Ovary (tissue), 9 donors: ENCODE results near the gene CACNA1C. TPM values are rescaled to one million over a fixed set of nuclear protein-coding genes. Genes with fewer than 3 reads are reported as not detected.

Experiments used
- DNase-seq, 5 donors: peaks; one replicate each; pipeline ENCODE4 v3.0.0-alpha.2; 2019 to 2020
- H3K27ac ChIP-seq, 2 donors: fragments of 200-600 bp; one replicate each; pipeline versions ENCODE4 v1.5.1 to v1.8.0; 2019 to 2022
- H3K27me3 ChIP-seq: fragments of 200-600 bp; one replicate; pipeline ENCODE4 v1.8.0; 2022
- H3K36me3 ChIP-seq: fragments of 200-600 bp; sonication (generic); one replicate; pipeline ENCODE4 v1.5.1; 2019
- H3K4me1 ChIP-seq: one replicate; pipeline ENCODE4 v1.8.1; 2013; ENCODE audit warnings: mild to moderate bottlenecking, moderate library complexity; ENCODE audit not compliant: insufficient read depth
- H3K4me3 ChIP-seq: fragments of 200-600 bp; sonication (generic); one replicate; pipeline ENCODE4 v1.5.1; 2017
- H3K9me3 ChIP-seq, 2 donors: fragments of 200-600 bp in 1 of 2; sonication (generic) in 1 of 2; one replicate each; pipeline versions ENCODE4 v1.5.1 to v1.8.1; 2013 to 2019; ENCODE audit warnings: mild to moderate bottlenecking in 1 of 2, moderate library complexity in 1 of 2
- EP300 ChIP-seq: sonication (generic); formaldehyde crosslinking; IDR thresholded peaks from one replicate; pipeline ENCODE4 v1.6.1; 2017; ENCODE audit warnings: antibody characterized with exemption
- POLR2A ChIP-seq: fragments of 450-650 bp; IDR thresholded peaks from one replicate; pipeline ENCODE4 v1.6.1; 2017; ENCODE audit warnings: antibody characterized with exemption, mild to moderate bottlenecking, moderate library complexity
- WGBS, 3 donors: extraction: QIAGEN DNeasy Blood & Tissue Kit in 1 of 3; methylation state at CpG; one replicate each; pipeline versions ENCODE4 v1.1.5 to v1.1.7; 2013 to 2017; 5-methylcytosine and 5-hydroxymethylcytosine counted together
- intact Hi-C, 4 donors: fragments of 100-400 bp; cut with DNase I; formaldehyde crosslinking; loops; one replicate each; pipeline versions ENCODE4 v1.11.0 to v1.15.1; 2022 to 2023
- polyA plus RNA-seq, 2 donors: library from polyadenylated mRNA; stranded (reverse); fragments of 200-250 nt in 1 of 2; fragments of 350-450 nt in 1 of 2; fragmentation: Illumina TruSeq in 1 of 2; extraction: RNeasy Lipid Tissue Mini Kit (QIAGEN cat#74804) in 1 of 2; gene quantifications; one replicate each; pipeline ENCODE4 v1.2.3, GENCODE V29; 2013 to 2014
- total RNA-seq, 7 donors: library from RNA; depleted of rRNA in 2 of 7; stranded (reverse); fragments of >200 nt in 2 of 7; fragmentation: NEBNext Ultra II Directional in 3 of 7; extraction: Animal tissue kit (Norgen Biotek cat#: 25700) in 3 of 7; gene quantifications; one replicate each; pipeline versions ENCODE4 v1.1.0 to v1.2.4, GENCODE V29; 2016 to 2023
- TF ChIP-seq, protein P1 (sequence below), 3 donors: fragments of 450-650 bp in 2 of 3; fragments of 200-600 bp in 1 of 3; IDR thresholded peaks; one replicate each; pipeline versions ENCODE4 v1.5.1 to v1.8.0; 2016 to 2022; ENCODE audit warnings: antibody characterized with exemption in 3 of 3, mild to moderate bottlenecking in 1 of 3
- donor health status: DM: no; HTN: no; CAD: no; lungs with moderate emphysema.
- donor health status: DM: no; HTN: no; CAD: no.
- donor health status: Bipolar disorder and iron deficiency.
- donor health status: DM: yes; HTN: yes; CAD: no.
- donor health status: DM: no; HTN: no; CAD: no.
- donor health status: DM: yes; HTN: yes; CAD: no.

Gene CACNA1C
- total and polyA plus RNA-seq, 9 donors: 2.2 to 8.3 (median 3.7) TPM

DNA sequence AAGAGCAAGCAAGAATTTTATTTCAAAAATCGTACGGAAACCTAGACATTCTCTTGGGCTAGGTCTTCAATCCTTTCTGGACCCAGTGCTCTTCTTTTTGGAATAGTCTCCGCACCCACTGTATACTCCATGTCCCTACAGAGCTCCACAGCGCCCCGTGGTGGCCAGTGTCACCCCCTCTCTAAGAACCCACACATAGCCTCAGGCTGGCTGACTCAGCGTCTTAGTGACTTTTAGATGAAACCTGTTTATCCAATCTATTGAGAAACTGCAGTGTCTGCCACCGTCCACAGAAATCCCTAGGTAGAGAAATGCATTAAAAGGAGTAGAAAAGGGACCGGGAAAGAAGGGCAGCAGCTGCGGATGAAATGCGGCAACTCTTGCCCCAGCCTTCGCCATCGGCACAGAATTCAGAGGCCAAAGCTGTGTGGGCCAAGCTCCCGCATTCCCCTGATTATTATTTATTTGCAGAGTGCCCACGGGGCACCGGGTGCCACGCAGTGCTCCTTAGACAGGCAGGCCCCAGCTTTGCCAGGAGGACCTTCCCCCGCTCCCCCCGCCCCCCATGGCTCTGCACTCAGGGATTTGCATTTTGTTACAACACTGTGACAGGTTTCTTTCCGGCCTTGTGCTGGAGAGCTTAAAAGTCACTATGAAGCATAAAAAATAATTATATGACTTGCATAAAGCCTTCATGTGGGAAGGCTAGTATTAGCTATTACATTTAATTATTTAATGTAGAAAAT is 571.9 kb downstream of the CACNA1C start:
- no peak overlapping the region for H3K27ac ChIP-seq
- no peaks in the 10 kb centered on the region for H3K27me3 ChIP-seq
- WGBS, 3 donors: 74 to 84% (median 80%) methylated on average over 19 of the region's 19 CpGs
- H3K36me3 ChIP-seq: no peaks in the 10 kb centered on the region
- H3K4me3 ChIP-seq: no peak overlapping the region
- no peak for DNase-seq
- TF ChIP-seq, protein P1, sequence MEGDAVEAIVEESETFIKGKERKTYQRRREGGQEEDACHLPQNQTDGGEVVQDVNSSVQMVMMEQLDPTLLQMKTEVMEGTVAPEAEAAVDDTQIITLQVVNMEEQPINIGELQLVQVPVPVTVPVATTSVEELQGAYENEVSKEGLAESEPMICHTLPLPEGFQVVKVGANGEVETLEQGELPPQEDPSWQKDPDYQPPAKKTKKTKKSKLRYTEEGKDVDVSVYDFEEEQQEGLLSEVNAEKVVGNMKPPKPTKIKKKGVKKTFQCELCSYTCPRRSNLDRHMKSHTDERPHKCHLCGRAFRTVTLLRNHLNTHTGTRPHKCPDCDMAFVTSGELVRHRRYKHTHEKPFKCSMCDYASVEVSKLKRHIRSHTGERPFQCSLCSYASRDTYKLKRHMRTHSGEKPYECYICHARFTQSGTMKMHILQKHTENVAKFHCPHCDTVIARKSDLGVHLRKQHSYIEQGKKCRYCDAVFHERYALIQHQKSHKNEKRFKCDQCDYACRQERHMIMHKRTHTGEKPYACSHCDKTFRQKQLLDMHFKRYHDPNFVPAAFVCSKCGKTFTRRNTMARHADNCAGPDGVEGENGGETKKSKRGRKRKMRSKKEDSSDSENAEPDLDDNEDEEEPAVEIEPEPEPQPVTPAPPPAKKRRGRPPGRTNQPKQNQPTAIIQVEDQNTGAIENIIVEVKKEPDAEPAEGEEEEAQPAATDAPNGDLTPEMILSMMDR (IDR thresholded peaks at IDR 0.05): no peak
- TF ChIP-seq EP300 (no peak), POLR2A (no peak)
- H3K9me3 ChIP-seq: no peaks in the 10 kb centered on the region
- intact Hi-C loops: loop anchor here in 1 of 4 donors (5.0 kb wide), 1 partner anchor 753 kb away; no protein-coding TSS in a partner anchor
- no peaks in the 10 kb centered on the region for H3K4me1 ChIP-seq

DNA sequence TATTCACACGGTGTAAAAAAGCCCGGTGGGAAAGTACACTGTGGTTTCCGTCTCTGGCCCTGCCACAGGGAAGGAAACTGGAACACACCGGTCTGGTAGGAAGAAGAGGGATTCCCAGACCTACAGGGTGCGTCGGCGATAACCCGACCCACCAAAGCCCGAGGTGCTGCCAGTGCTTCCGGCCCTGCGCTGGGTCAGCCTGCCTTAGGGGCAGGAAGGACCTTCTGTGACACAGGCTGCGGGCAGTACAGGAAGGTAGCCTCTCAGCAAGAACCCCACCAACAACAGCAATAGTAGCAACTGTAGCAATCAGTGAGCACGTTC is 572.5 kb downstream of the CACNA1C start:
- Histone ChIP-seq H3K4me3 (no peak overlapping the region), H3K27ac (no peak overlapping the region), H3K36me3 (no peaks in the 10 kb centered on the region), H3K27me3 (no peaks in the 10 kb centered on the region), H3K9me3 (no peaks in the 10 kb centered on the region), H3K4me1 (no peaks in the 10 kb centered on the region)
- WGBS, 3 donors: 81 to 87% (median 85%) methylated on average over 13 of the region's 13 CpGs
- no peak for DNase-seq
- intact Hi-C loops: loop anchor here in 1 of 4 donors (5.0 kb wide), 1 partner anchor 752 kb away; no protein-coding TSS in a partner anchor
- no peak for TF ChIP-seq POLR2A
- TF ChIP-seq, protein P1 (IDR thresholded peaks at IDR 0.05): no peak
- no peak for TF ChIP-seq EP300

DNA sequence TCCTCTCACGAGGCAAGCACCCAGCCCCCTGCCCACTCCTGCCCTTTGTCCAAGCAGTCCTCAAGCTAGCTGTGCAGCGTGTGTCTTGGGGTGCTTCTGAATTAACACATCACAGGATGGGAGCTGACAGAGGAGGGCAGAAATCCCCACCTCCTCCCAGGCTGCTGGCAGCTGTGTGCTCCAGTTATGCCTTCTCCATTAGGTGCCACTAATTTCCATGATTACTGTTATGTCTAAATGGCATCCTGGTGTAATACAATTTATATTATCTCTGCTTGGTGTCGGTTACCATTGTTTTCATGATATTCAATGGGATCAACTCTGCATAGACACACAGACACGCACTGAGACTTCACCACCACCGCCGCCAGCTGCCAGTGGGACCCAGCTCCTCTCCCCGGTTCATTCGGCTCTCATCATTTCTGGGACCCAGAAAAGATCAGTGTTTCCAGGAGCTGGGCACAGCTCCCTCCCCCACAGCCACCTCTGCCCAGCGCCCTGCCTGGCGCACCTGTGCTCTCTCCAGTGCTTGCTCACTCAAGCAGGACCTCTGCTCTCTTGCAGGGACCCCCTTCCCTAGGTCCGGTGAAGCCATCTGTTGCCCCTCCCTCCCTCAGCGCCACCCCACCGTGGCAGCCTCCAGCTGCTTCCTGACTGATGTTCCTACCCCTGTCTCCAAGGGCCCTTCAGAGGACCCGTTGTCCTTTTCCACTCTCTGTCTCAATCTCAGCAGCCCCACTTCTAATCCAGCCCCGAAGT is 574.5 kb downstream of the CACNA1C start:
- Histone ChIP-seq H3K27ac (no peak overlapping the region), H3K9me3 (no peaks in the 10 kb centered on the region), H3K4me3 (no peak overlapping the region), H3K36me3 (no peaks in the 10 kb centered on the region), H3K4me1 (peaks cover 2% of the 10 kb centered on the region), H3K27me3 (no peaks in the 10 kb centered on the region)
- TF ChIP-seq, protein P1 (IDR thresholded peaks at IDR 0.05): no peak
- TF ChIP-seq EP300: no peak
- no peak for TF ChIP-seq POLR2A
- whole genome bisulfite sequencing, 3 donors: 67 to 73% (median 73%) methylated on average over 15 of the region's 15 CpGs
- intact Hi-C loops: loop anchor here in 1 of 4 donors (5.0 kb wide), 1 partner anchor 750 kb away; no protein-coding TSS in a partner anchor
- no peak for DNase-seq

DNA sequence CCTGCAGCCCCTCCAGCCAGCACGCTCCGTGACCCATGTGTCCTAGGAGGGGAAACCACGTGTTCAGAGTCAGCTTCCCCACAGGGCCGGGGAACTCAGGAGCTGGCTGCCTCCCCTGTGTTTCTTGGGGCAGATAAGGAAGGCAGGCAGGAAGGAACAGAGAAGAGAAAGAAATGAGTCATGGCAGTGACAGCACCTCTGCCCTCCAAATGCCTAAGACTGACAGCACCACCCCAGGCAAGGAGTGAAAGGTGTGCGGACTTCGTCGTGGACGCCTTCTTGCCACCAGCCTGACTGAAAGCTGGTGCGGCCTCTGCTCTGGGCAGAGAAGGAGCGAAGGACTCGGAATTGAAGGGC is 575.0 kb downstream of the CACNA1C start:
- H3K4me3 ChIP-seq: no peak overlapping the region
- intact Hi-C loops: loop anchor here in 1 of 4 donors (5.0 kb wide), 1 partner anchor 749 kb away; no protein-coding TSS in a partner anchor
- no peak overlapping the region for H3K27ac ChIP-seq
- H3K36me3 ChIP-seq: no peaks in the 10 kb centered on the region
- DNase-seq: no peak
- H3K27me3 ChIP-seq: no peaks in the 10 kb centered on the region
- no peak for TF ChIP-seq POLR2A
- TF ChIP-seq, protein P1 (IDR thresholded peaks at IDR 0.05): no peak
- TF ChIP-seq EP300: no peak
- peaks cover 2% of the 10 kb centered on the region for H3K4me1 ChIP-seq
- 72 to 80% (median 77%) methylated on average over 11 of the region's 11 CpGs for WGBS, 3 donors
- H3K9me3 ChIP-seq: no peaks in the 10 kb centered on the region
